Measurements from ENCODE around the gene ACAA1. TPM values are rescaled to one million over a fixed set of nuclear protein-coding genes. Genes with fewer than 3 reads are reported as not detected.

Gene ACAA1
- total RNA-seq, 4 donors from 2014 or later: 22.3 to 54.1 (median 37.6) TPM

GRCh38 chr3:38128303-38128655 is 8.6 kb downstream of the ACAA1 start:
- intact Hi-C loops (cut with DNase I; ENCODE audit: low total_unique reads): no loop called here
- TF ChIP-seq POLR2A (IDR thresholded peaks at IDR 0.05) (no peak), CTCF (IDR thresholded peaks at IDR 0.05) (no peak)
- Histone ChIP-seq H3K4me1 (no peaks in the 10 kb centered on the region), H3K36me3 (no peaks in the 10 kb centered on the region), H3K27ac (no peak overlapping the region), H3K27me3 (no peaks in the 10 kb centered on the region), H3K9me3 (no peaks in the 10 kb centered on the region), H3K4me3 (no peak overlapping the region)
- peak in 1 of 2 donors; percentile 4 for DNase-seq

GRCh38 chr3:38127611-38128302 is 9.2 kb downstream of the ACAA1 start:
- TF ChIP-seq POLR2A (IDR thresholded peaks at IDR 0.05) (no peak), CTCF (IDR thresholded peaks at IDR 0.05) (no peak)
- peak in 1 of 2 donors; percentile 6 for DNase-seq
- no peaks in the 10 kb centered on the region for H3K36me3 ChIP-seq
- intact Hi-C loops (cut with DNase I; ENCODE audit: low total_unique reads): no loop called here
- H3K27me3 ChIP-seq: no peaks in the 10 kb centered on the region
- no peak overlapping the region for H3K4me3 ChIP-seq
- no peak overlapping the region for H3K27ac ChIP-seq
- H3K4me1 ChIP-seq: no peaks in the 10 kb centered on the region
- H3K9me3 ChIP-seq: no peaks in the 10 kb centered on the region

- Histone ChIP-seq H3K36me3 (no peaks in the 10 kb centered on the region), H3K4me1 (no peaks in the 10 kb centered on the region), H3K27ac (no peak overlapping the region), H3K9me3 (no peaks in the 10 kb centered on the region), H3K27me3 (no peaks in the 10 kb centered on the region), H3K4me3 (no peak overlapping the region)
- DNase-seq: no peak
- intact Hi-C loops (cut with DNase I; ENCODE audit: low total_unique reads): no loop called here
- no peak for TF ChIP-seq POLR2A (IDR thresholded peaks at IDR 0.05)
- no peak for TF ChIP-seq CTCF (IDR thresholded peaks at IDR 0.05)
Observed at GRCh38 chr3:38126121-38126892, 10.6 kb downstream of the ACAA1 start.

GRCh38 chr3:38125305-38126120 is 11.4 kb downstream of the ACAA1 start:
- Histone ChIP-seq H3K4me1 (no peaks in the 10 kb centered on the region), H3K4me3 (no peak overlapping the region), H3K27ac (no peak overlapping the region), H3K36me3 (no peaks in the 10 kb centered on the region), H3K27me3 (no peaks in the 10 kb centered on the region), H3K9me3 (no peaks in the 10 kb centered on the region)
- DNase-seq: no peak
- intact Hi-C loops (cut with DNase I; ENCODE audit: low total_unique reads): no loop called here
- no peak for TF ChIP-seq POLR2A (IDR thresholded peaks at IDR 0.05)
- TF ChIP-seq CTCF (IDR thresholded peaks at IDR 0.05): no peak

Data from uterus (tissue), 4 donors.